ENCODE results near the gene IKZF2.

Gene IKZF2

DNA sequence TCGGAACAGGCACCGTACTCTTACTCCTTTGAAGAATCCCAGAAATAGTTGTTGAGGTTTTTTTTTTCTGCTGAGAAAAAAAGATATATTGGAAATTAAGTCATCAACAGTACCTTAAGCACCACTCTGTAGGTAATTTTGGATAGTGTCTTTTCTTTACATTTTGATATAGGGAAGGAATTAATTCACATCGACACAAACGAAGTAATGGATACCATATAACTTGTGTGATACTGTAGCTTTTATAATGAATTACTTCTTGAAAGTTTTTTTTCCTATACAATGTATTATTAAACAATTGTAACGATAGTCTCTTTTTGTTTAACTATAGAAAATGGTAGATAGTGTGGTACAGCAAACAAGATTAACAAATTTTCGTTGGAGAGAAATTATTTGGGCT lies 1.5 kb upstream of the IKZF2 start:
- no peak for DNase-seq (ENCODE audit: low spot score)

DNA sequence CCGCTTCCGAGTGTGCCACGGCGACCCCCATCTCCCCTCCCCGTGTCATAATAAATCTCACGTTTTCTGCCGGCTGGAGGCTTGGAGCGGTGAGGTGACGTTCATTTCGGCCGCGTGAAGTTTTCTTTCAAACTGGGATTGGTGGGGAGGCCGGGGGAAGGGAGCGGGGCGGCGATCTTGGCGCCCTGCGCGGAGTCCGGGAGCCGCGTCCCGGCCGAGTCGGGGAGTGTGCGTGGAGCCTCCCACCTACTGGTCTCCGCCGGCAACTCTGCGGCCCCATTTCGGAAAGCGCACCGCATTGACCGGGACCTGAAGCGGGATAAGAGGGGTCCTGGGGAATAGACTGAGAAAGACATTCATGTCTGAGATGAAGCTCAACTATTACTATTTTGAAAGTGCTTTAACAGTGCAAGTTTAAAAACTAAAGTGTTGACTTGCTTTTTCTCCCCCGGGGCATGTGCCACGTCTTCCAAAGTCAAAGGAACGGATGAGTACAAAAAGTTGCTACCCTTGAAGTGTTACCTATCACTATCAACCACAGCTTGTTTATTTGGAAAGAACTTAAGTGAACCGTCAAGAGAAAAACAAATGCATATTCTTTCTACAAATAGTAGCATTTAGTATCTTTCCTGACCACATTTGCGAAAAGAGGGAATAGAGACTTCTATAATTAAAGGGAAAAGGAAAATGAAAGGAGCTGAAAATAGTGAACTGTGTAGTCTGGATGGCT lies 818 bp upstream of the IKZF2 start:
- no peak for DNase-seq (ENCODE audit: low spot score)

- no peak for DNase-seq (ENCODE audit: low spot score)
These were observed 906 bp downstream of the IKZF2 start for GRCh38 chr2:213150315-213151097.

GRCh38 chr2:213149949-213150314 lies 1.5 kb downstream of the IKZF2 start:
- no peak for DNase-seq (ENCODE audit: low spot score)

DNA sequence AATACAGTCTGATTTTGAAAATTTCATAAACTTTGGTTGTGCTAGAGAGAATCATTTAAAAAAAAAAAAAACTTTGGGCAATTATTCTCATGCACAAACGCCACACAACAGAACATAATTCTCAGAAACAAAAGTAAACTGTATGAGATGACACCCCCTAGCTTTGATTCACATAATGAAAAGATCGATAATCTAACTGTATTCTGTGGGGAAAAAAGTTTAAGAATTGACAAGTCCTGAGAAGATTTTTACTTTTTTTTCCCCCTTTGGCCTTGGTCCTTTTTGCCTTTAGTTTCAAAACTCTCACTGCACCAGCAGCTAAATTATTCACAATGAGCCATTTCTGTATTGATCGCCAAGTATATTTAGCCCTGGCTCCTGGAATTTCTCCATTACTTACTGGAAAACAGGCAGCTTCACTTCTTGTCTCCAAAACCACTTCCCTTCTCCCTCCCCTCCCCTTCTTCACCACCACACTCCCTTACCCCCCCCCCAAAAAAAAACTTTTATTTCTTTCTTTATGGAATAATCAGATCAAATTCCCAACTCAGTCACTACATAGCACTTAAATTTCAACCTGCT lies 2.0 kb downstream of the IKZF2 start:
- no peak for DNase-seq (ENCODE audit: low spot score)

DNA sequence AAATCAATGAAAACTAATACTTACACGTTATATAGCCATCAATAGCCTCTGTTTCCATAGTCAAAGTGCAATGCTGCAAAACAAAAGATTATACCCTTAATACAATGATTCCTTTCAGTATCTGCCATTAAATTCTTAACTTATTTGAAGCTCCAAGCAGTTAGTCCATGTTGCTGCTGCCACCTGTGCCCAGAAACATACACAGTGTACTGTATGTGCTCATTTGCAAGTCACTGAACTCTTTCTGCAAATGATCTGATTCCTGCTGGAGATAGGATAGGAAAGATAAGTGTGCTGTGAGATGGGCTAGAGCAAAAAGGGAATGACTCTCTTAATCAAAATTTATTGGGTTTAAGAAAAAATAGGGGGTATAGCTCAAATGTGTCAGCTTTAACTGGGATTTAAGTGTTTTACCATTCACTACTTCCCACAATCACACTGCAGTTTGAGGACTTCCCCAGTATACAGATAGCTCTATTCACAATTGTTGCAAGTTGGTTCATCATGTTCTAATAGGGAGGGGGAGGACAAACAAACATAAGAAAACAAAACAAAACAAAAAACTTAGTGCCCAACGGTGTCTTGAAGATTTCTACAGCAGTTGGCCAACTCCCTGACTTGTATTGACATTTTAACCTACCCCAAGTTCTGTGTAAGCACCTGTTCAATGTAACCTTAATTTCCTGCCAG lies 2.7 kb downstream of the IKZF2 start:
- DNase-seq (ENCODE audit: low spot score), result no peak

GRCh38 chr2:213147538-213147937 lies 3.9 kb downstream of the IKZF2 start:
- DNase-seq (ENCODE audit: low spot score), result no peak

- DNase-seq (ENCODE audit: low spot score), result no peak
These were observed 5.6 kb downstream of the IKZF2 start for GRCh38 chr2:213145715-213146242.

DNA sequence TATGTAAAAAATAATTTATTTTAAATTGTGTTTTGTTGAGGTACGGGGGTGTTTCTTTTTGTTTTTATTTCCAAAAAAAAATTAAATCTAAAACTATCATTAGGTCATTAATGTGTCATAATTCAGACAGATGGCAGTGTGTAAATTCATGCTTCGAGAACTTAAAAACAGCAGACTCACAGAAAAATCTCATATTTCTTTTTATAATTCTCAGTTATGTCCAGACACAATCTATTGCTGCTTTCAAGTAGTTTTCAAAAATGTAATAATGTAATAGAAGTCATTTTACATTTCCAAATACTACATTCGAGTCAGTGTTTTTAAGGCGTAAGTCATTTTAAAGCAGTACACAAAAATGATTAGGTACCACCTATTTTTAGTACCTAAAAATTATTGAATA lies 14.3 kb downstream of the IKZF2 start:
- no peak for DNase-seq (ENCODE audit: low spot score)

- DNase-seq (ENCODE audit: low spot score), result no peak
These were observed 22.1 kb downstream of the IKZF2 start for GRCh38 chr2:213129311-213129710.

DNA sequence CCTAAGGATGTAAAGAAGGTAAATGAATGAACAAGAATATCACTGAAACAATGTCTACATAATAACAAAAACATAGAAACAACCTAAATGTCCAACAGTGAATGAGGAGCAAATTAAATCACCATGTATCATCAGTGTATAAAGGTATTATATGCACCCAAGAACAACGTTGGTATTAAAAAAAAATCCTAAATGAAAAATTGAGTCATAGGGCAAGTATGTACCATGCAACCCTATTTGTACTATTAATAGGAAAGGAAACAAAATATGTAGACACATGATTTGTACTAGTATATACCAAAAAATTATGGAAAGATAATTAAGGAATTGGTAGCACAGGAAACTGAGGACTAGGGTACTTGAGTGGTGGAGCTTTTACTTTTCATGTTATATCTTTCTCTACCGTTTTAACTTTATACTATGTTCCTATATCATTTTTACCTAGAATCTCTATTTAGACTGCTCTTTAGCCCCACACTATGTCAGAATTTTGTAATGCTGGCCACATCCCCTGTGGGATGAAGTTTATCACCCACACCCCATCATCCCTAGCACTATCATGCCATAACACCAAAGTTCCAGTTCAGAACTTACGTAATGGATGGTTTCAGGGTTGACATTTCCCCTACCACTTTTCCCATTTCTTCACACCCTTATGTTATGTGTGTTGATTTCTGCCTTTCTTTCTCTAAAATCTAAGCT lies 25.6 kb downstream of the IKZF2 start:
- DNase-seq (ENCODE audit: low spot score), result no peak

DNA sequence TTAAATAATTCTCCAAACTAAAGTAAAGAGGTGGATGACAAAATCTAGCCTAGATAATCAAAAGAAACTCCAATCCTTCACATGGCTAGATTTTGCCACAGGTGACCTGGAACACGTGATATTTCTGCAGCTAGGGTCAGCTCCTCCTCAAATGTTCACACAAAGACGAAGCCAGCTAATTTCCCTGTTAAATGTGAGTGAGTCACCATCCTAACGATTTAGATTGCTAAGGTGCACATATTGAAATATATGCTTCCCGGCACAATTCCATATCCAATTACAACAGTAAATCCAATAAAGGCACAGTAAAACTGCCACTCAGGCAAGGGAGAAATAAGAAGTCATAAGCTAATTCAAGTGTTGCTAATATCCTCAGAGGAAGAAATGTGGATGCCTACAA lies 28.7 kb downstream of the IKZF2 start:
- DNase-seq (ENCODE audit: low spot score), result no peak

DNA sequence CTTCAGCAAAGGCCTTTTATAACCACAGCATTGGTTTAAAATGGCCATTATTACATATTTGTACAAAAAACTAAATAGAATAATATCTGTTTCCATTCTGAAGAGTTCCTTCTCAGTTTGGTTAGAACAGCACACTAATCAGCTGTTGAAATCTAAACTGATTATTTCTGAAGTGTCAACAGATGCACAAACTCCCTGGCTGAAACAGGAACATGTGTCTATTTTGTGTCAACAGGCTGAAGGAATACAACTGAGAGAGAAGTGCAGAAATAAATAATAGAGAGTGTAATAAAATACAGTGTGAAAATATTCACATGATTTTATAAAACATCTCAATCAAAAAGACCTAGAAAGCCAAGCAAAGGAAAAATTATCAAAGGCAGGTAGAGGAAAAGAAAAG lies 29.7 kb downstream of the IKZF2 start:
- no peak for DNase-seq (ENCODE audit: low spot score)

GRCh38 chr2:213119061-213119809 lies 32.2 kb downstream of the IKZF2 start:
- DNase-seq (ENCODE audit: low spot score), result peak; percentile 25

- no peak for DNase-seq (ENCODE audit: low spot score)
These were observed 43.1 kb downstream of the IKZF2 start for GRCh38 chr2:213108308-213108707.

- DNase-seq (ENCODE audit: low spot score), result no peak
These were observed 43.7 kb downstream of the IKZF2 start for GRCh38 chr2:213107728-213108127.

GRCh38 chr2:213105212-213105611 lies 46.2 kb downstream of the IKZF2 start:
- DNase-seq (ENCODE audit: low spot score), result no peak

DNA sequence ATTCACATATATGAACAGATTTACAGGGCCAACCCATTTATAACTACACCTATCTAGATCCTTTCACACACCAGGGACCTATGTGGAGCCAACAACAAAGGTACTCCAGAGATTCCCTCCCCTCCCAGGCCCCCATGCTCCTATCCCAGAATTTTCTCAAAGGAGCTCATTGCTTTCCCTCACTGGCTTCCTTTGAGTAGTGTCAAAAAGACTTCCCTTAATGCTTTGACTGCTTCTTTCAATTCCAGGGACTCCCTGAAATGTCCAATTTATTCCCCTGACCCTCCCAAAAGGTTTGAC lies 46.6 kb downstream of the IKZF2 start:
- DNase-seq (ENCODE audit: low spot score), result no peak

DNA sequence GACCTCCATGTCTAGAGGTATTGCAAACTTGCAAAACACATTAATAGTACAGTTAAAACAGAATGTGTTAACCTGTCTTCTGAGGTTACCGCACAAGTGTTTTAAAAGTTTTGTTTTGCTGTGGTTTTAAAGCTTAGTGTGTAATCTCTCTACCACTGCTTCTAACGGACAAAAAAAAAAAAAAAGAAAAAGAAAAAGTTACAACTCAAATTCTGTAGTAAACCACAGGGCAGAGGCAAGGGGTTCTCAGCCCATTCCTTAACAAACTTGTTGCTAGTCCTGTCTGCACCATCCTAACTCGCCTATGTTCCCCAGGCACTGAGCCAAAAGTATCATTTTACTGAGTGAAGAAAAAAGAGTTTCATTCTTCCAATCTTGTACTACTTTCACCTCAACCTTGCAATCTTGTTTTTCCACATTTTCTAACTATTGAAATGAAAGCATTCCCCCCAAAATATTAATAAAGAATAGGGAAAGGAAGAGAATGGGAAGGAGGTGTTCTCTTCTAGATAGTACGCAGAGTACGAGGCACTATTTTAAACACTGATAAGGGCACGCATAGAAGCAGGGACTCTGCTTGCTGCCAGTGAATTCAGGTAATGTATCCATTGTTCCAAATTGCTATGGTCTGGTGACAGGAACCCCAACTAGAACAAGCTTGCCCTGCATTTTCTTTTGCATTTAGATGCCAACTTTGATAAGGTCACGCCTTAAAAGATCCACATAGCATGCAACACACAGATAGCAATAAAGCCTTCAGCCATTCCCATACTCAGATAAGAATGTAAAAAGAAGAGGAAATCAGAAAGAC lies 47.1 kb downstream of the IKZF2 start:
- no peak for DNase-seq (ENCODE audit: low spot score)

DNA sequence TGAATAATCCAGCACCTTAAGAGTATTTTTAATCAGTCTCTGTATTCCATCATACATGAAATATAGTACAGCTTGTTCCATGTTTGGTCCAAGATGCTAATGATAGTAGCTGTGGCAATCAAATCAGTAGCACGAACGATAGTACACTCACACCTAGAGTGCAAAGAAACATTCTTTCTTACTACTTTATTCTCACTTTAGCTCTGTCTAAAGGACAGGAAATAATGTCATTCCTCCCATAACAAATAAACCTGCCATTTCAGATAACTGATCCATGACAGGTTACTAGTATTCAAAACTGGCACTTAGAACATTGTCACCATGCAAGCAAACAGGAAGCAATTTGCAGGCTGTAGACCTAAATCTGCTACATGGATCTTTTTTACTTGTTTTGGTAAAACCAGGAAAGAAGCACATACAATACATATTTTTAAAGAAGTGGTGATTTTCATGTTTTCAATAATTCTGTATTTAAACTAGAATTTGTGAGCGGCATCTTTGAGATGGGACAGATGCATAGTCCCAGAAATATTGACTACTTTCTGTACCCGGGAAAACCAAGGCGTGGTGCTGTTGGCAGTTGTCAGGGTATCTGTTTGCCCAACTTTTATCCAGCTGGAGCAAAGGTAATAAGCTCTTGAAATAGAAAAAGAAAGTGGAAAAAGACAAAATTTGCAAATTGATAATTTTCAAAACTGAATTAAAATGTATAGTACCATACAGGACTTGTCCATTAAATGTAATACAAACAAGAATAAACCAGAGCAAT lies 49.5 kb downstream of the IKZF2 start:
- DNase-seq (ENCODE audit: low spot score), result no peak

All from COLO829 (cell line).